WTC11 (cell line): ENCODE results near the gene TMEM63B. TPM values are rescaled to one million over a fixed set of nuclear protein-coding genes. Genes with fewer than 3 reads are reported as not detected.

ENCODE experiments used
- ATAC-seq: fragments of 200-7000 bp; cut with Tn5 transposase; 2 replicates; pipeline ENCODE4 v1.10.0; 2021; ENCODE audit warnings: mild to moderate bottlenecking, moderate library complexity
- CTCF ChIA-PET: fragments of 300-600 bp; sonication (Branson Sonifier 250); formaldehyde crosslinking; loops from one replicate; lab custom pipeline; 2021; ENCODE audit warnings: antibody characterized with exemption; lab: Charles Lee
- POLR2A ChIA-PET: fragments of 350-600 bp; sonication (Branson Sonifier 250); formaldehyde crosslinking; loops from one replicate; lab custom pipeline; 2021; ENCODE audit warnings: antibody characterized with exemption; lab: Charles Lee
- DNase-seq: peaks from one replicate; pipeline ENCODE4 v3.0.0; 2021; ENCODE audit warnings: low spot score
- H3K27ac Mint-ChIP-seq: 2 replicates; pipeline ENCODE4 v1.8.0; 2021; ENCODE audit warnings: mixed read lengths
- H3K27me3 Mint-ChIP-seq: 2 replicates; pipeline ENCODE4 v1.8.0; 2021; ENCODE audit warnings: low read depth, mild to moderate bottlenecking, moderate library complexity, mixed read lengths
- H3K36me3 Mint-ChIP-seq: 2 replicates; pipeline ENCODE4 v1.8.0; 2021; ENCODE audit warnings: mixed read lengths
- H3K4me1 Mint-ChIP-seq: 2 replicates; pipeline ENCODE4 v1.8.0; 2022; ENCODE audit warnings: mixed read lengths
- H3K4me3 Mint-ChIP-seq: 2 replicates; pipeline ENCODE4 v1.8.0; 2021; ENCODE audit warnings: mild to moderate bottlenecking, moderate library complexity, mixed read lengths
- H3K9me3 Mint-ChIP-seq: 2 replicates; pipeline ENCODE4 v1.8.0; 2021; ENCODE audit warnings: mixed read lengths
- AR ChIP-seq: fragments of 250-450 bp; sonication (Bioruptor Pico); IDR thresholded peaks from 2 replicates; pipeline ENCODE4 v1.9.0; 2021; ENCODE audit warnings: mild to moderate bottlenecking
- ATF1 ChIP-seq: sonication (generic); formaldehyde crosslinking; IDR thresholded peaks from 2 replicates; pipeline ENCODE4 v1.8.1; 2023; ENCODE audit warnings: mild to moderate bottlenecking, moderate library complexity, missing genetic modification reagents
- ATF2 ChIP-seq: sonication (generic); formaldehyde crosslinking; IDR thresholded peaks from 2 replicates; pipeline ENCODE4 v1.8.1; 2022; ENCODE audit warnings: low read depth, missing genetic modification reagents, borderline replicate concordance
- CREB1 ChIP-seq: sonication (generic); formaldehyde crosslinking; IDR thresholded peaks from 2 replicates; pipeline ENCODE4 v1.8.0; 2023; ENCODE audit warnings: mild to moderate bottlenecking, missing genetic modification reagents
- ELF4 ChIP-seq: sonication (generic); formaldehyde crosslinking; IDR thresholded peaks from 2 replicates; pipeline ENCODE4 v1.8.1; 2022; ENCODE audit warnings: low read depth, mild to moderate bottlenecking, moderate library complexity, missing genetic modification reagents
- EMX1 ChIP-seq: fragments of 250-450 bp; sonication (Bioruptor Pico); IDR thresholded peaks from 2 replicates; pipeline ENCODE4 v1.8.0; 2021; ENCODE audit warnings: mild to moderate bottlenecking
- FOXK1 ChIP-seq: sonication (generic); formaldehyde crosslinking; IDR thresholded peaks from 2 replicates; pipeline ENCODE4 v1.8.0; 2022; ENCODE audit warnings: mild to moderate bottlenecking, moderate library complexity, missing genetic modification reagents
- GTF2I ChIP-seq: fragments of 250-450 bp; sonication (Bioruptor Pico); conservative IDR thresholded peaks from 2 replicates; pipeline ENCODE4 v1.4.0; 2021; ENCODE audit warnings: mild to moderate bottlenecking
- HMGA2 ChIP-seq: fragments of 250-450 bp; sonication (Bioruptor Pico); IDR thresholded peaks from 2 replicates; pipeline ENCODE4 v1.4.0; 2021; ENCODE audit warnings: mild to moderate bottlenecking, moderate library complexity
- KAT7 ChIP-seq: sonication (generic); formaldehyde crosslinking; IDR thresholded peaks from 2 replicates; pipeline ENCODE4 v1.8.1; 2023; ENCODE audit warnings: missing genetic modification reagents, mild to moderate bottlenecking, borderline replicate concordance
- NFYB ChIP-seq: sonication (generic); formaldehyde crosslinking; conservative IDR thresholded peaks from 2 replicates; pipeline ENCODE4 v1.8.0; 2022; ENCODE audit warnings: low read depth, missing genetic modification reagents
- NR2C2 ChIP-seq: sonication (generic); formaldehyde crosslinking; IDR thresholded peaks from 2 replicates; pipeline ENCODE4 v1.8.0; 2022; ENCODE audit warnings: mild to moderate bottlenecking, missing genetic modification reagents
- PRRX2 ChIP-seq: fragments of 250-450 bp; sonication (Bioruptor Pico); IDR thresholded peaks from 2 replicates; pipeline ENCODE4 v1.8.0; 2021; ENCODE audit warnings: mild to moderate bottlenecking
- SMAD4 ChIP-seq: sonication (generic); formaldehyde crosslinking; IDR thresholded peaks from 2 replicates; pipeline ENCODE4 v1.8.0; 2022; ENCODE audit warnings: mild to moderate bottlenecking, missing genetic modification reagents
- TEAD4 ChIP-seq: sonication (generic); formaldehyde crosslinking; IDR thresholded peaks from 2 replicates; pipeline ENCODE4 v1.8.0; 2022; ENCODE audit warnings: mild to moderate bottlenecking, missing genetic modification reagents
- USF1 ChIP-seq: sonication (generic); formaldehyde crosslinking; IDR thresholded peaks from 2 replicates; pipeline ENCODE4 v1.8.0; 2022; ENCODE audit warnings: mild to moderate bottlenecking, missing genetic modification reagents
- ZBTB43 ChIP-seq: sonication (generic); formaldehyde crosslinking; IDR thresholded peaks from 2 replicates; pipeline ENCODE4 v1.8.1; 2023; ENCODE audit warnings: mild to moderate bottlenecking, missing genetic modification reagents
- ZMAT4 ChIP-seq: fragments of 250-450 bp; sonication (Bioruptor Pico); IDR thresholded peaks from 2 replicates; pipeline ENCODE4 v1.9.0; 2021; ENCODE audit warnings: mild to moderate bottlenecking
- ZNF138 ChIP-seq: sonication (generic); formaldehyde crosslinking; conservative IDR thresholded peaks from 2 replicates; pipeline ENCODE4 v1.8.1; 2022; ENCODE audit warnings: mild to moderate bottlenecking, moderate library complexity, missing genetic modification reagents
- ZNF219 ChIP-seq: sonication (generic); formaldehyde crosslinking; IDR thresholded peaks from 2 replicates; pipeline ENCODE4 v1.8.0; 2023; ENCODE audit warnings: missing genetic modification reagents, mild to moderate bottlenecking, borderline replicate concordance
- ZNF317 ChIP-seq: sonication (generic); formaldehyde crosslinking; IDR thresholded peaks from 2 replicates; pipeline ENCODE4 v1.8.1; 2023; ENCODE audit warnings: low read depth, mild to moderate bottlenecking, moderate library complexity, missing genetic modification reagents, borderline replicate concordance
- total RNA-seq: library from RNA; stranded (reverse); gene quantifications from 3 replicates; pipeline ENCODE4 v1.2.3, GENCODE V29; 2021
- TF ChIP-seq, protein P1 (sequence below): fragments of 250-450 bp; sonication (Bioruptor Pico); IDR thresholded peaks from 2 replicates; pipeline ENCODE4 v1.8.0; 2021; ENCODE audit warnings: mild to moderate bottlenecking
- TF ChIP-seq, protein P2 (sequence below): sonication (generic); formaldehyde crosslinking; IDR thresholded peaks from 2 replicates; pipeline ENCODE4 v1.8.1; 2023; ENCODE audit warnings: mild to moderate bottlenecking, missing genetic modification reagents

The TMEM63B gene
- total RNA-seq, 1 experiment from 2014 or later = 72.8 TPM

DNA sequence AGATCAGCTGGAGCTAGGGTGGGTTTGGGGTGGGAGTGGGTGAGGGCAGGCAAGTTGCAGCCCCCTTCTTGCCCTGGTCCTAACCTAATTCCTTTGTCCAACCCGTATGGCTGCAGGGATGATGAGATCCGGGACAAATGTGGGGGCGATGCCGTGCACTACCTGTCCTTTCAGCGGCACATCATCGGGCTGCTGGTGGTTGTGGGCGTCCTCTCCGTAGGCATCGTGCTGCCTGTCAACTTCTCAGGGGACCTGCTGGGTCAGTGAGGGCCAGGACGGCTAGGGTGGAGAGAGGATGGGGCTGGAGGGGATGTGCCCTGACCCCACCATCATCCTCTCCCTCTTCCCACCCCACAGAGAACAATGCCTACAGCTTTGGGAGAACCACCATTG is 12.0 kb downstream of the TMEM63B start:
- ChIA-PET POLR2A (no interaction called here), CTCF (interaction anchor here (1.3 kb wide), 1 partner anchor 117 kb away, joined by 3 read pairs; no protein-coding TSS in a partner anchor)
- H3K9me3 Mint-ChIP-seq = no peaks in the 10 kb centered on the region
- TF ChIP-seq TEAD4 (CRISPR knock-in tag) (no peak), ELF4 (CRISPR knock-in tag) (no peak), ZMAT4 (CRISPR knock-in tag) (no peak), NR2C2 (no peak), CREB1 (CRISPR knock-in tag) (no peak), HMGA2 (CRISPR knock-in tag) (no peak), FOXK1 (CRISPR knock-in tag) (no peak)
- ATAC-seq = no peak
- no peak overlapping the region for H3K27ac Mint-ChIP-seq
- no peaks in the 10 kb centered on the region for H3K27me3 Mint-ChIP-seq
- DNase-seq = no peak
- no peak overlapping the region for H3K4me3 Mint-ChIP-seq
- peaks cover 15% of the 10 kb centered on the region for H3K4me1 Mint-ChIP-seq
- peaks cover 52% of the 10 kb centered on the region for H3K36me3 Mint-ChIP-seq

DNA sequence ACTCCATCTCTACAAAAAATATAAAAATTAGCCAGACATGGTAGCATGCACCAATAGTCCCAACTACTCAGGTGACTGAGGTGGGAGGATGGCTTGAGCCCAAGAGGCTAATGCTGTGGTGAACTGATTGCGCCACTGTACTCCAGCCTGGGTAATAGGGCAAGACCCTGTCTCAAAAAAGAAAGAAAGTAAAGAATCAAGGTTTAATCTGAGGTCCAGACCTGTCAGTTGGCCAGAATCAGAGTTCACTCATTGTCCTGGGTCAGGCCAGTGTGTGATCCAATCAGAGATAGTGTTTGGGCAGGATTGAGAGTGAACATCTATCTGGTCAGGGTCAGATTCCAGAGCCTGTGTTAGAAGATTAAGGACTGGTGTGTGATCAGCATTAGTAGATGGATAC is 15.5 kb downstream of the TMEM63B start:
- DNase-seq (no peak), ATAC-seq (no peak)
- no peak overlapping the region for H3K4me3 Mint-ChIP-seq
- peaks cover 7% of the 10 kb centered on the region for H3K4me1 Mint-ChIP-seq
- ChIA-PET CTCF (no interaction called here), POLR2A (no interaction called here)
- no peaks in the 10 kb centered on the region for H3K9me3 Mint-ChIP-seq
- H3K27ac Mint-ChIP-seq = no peak overlapping the region
- TF ChIP-seq HMGA2 (CRISPR knock-in tag) (no peak), ZNF138 (CRISPR knock-in tag) (no peak), SMAD4 (CRISPR knock-in tag) (no peak), ATF1 (no peak), AR (no peak), GTF2I (CRISPR knock-in tag) (no peak), USF1 (CRISPR knock-in tag) (no peak), PRRX2 (no peak), KAT7 (CRISPR knock-in tag) (no peak)
- TF ChIP-seq, protein P1, sequence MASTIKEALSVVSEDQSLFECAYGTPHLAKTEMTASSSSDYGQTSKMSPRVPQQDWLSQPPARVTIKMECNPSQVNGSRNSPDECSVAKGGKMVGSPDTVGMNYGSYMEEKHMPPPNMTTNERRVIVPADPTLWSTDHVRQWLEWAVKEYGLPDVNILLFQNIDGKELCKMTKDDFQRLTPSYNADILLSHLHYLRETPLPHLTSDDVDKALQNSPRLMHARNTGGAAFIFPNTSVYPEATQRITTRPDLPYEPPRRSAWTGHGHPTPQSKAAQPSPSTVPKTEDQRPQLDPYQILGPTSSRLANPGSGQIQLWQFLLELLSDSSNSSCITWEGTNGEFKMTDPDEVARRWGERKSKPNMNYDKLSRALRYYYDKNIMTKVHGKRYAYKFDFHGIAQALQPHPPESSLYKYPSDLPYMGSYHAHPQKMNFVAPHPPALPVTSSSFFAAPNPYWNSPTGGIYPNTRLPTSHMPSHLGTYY = no peak
- TF ChIP-seq, protein P2, sequence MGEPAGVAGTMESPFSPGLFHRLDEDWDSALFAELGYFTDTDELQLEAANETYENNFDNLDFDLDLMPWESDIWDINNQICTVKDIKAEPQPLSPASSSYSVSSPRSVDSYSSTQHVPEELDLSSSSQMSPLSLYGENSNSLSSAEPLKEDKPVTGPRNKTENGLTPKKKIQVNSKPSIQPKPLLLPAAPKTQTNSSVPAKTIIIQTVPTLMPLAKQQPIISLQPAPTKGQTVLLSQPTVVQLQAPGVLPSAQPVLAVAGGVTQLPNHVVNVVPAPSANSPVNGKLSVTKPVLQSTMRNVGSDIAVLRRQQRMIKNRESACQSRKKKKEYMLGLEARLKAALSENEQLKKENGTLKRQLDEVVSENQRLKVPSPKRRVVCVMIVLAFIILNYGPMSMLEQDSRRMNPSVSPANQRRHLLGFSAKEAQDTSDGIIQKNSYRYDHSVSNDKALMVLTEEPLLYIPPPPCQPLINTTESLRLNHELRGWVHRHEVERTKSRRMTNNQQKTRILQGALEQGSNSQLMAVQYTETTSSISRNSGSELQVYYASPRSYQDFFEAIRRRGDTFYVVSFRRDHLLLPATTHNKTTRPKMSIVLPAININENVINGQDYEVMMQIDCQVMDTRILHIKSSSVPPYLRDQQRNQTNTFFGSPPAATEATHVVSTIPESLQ (CRISPR knock-in tag) = no peak
- no peaks in the 10 kb centered on the region for H3K27me3 Mint-ChIP-seq
- peaks cover 50% of the 10 kb centered on the region for H3K36me3 Mint-ChIP-seq

DNA sequence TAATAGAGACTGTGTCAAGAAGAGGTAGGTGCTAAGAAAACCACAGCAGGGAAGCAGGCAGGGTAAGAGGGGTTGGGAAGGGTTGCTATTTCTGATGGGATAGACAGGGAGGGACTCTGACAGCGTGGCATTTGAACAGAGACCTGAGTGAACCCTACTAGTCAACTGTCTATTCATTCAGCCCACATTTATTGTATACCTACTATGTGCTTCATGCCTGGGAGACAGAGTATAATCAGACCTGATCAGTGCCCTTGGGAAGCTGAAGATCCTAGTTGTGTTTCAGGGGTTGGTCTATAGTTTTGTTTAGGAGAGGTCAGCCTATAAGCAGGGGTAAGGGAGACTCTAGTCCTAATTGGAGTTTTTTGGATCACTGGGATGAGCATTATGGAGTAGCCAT is 16.4 kb downstream of the TMEM63B start:
- Mint-ChIP-seq H3K9me3 (no peaks in the 10 kb centered on the region), H3K36me3 (peaks cover 52% of the 10 kb centered on the region)
- CTCF ChIA-PET = no interaction called here
- TF ChIP-seq ZBTB43 (CRISPR knock-in tag) = no peak
- no peak for TF ChIP-seq ATF2 (CRISPR knock-in tag)
- TF ChIP-seq EMX1 (CRISPR knock-in tag) = no peak
- no peak for TF ChIP-seq CREB1 (CRISPR knock-in tag)
- TF ChIP-seq ZNF219 (CRISPR knock-in tag) = no peak
- TF ChIP-seq NFYB (CRISPR knock-in tag) = no peak
- TF ChIP-seq ZNF317 (CRISPR knock-in tag) = no peak

More for the DNA sequence above, 16.4 kb downstream of the TMEM63B start:
- DNase-seq (no peak), ATAC-seq (no peak)
- no peaks in the 10 kb centered on the region for H3K27me3 Mint-ChIP-seq
- POLR2A ChIA-PET = no interaction called here
- peaks cover 4% of the 10 kb centered on the region for H3K4me1 Mint-ChIP-seq
- no peak overlapping the region for H3K4me3 Mint-ChIP-seq
- no peak overlapping the region for H3K27ac Mint-ChIP-seq
